ES-I3 (cell line): ENCODE results near the gene SYT7.
A peak's percentile ranks its signal among the peaks of the same experiment; 100 is the strongest.

Source experiments
- H3K36me3 ChIP-seq: 2 replicates; pipeline ENCODE4 v1.6.1; 2013; ENCODE audit warnings: mild to moderate bottlenecking, low read length, control low read depth, moderate library complexity; ENCODE audit not compliant: insufficient read depth
- H3K4me1 ChIP-seq: 2 replicates; pipeline ENCODE4 v1.6.1; 2013; ENCODE audit warnings: mild to moderate bottlenecking, control low read depth, low read length; ENCODE audit not compliant: insufficient read depth
- H3K9ac ChIP-seq: 2 replicates; pipeline ENCODE4 v1.6.1; 2013; ENCODE audit warnings: low read depth, mild to moderate bottlenecking, low read length, moderate library complexity
- H3K9me3 ChIP-seq: 2 replicates; pipeline ENCODE4 v1.6.1; 2013; ENCODE audit warnings: mild to moderate bottlenecking, low read length, moderate library complexity; ENCODE audit not compliant: control insufficient read depth, insufficient read depth

Gene SYT7

DNA sequence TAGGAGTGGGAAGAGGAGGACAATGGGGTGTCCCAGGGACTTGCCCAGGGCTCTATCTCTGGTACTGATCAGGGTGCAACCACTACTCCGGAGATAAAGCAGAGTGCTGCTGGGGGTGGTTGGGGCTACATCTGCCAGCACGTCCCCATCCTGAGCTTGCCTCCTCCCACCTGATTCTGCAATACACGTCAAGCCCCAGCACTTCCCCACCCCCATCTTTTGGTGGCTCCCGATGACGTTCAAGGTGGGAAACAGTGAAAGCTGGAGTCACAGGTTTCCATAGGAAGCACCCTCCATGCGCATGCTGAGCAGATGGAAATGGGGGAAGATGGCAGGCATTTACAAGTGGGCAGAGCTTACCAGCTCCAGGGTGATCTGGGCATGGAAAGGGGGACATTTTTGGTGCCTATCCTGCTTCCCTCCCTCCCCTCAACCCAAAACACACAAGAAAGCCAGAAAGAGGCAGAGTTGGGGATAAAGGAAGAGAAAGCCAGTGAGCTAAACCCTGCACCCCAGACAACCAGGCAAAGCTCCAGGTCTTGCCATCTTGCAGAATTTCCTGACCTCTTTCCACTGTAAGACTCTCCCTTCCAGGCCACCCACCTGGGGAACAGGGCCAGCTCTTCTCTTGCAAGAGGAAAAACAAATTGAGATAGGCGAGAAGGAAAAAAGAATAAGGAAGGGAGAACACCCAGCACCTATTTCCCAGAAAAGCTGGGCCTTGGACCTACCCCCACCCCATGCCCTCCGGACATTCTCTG lies 15.8 kb downstream of the SYT7 start:
- Histone ChIP-seq H3K9me3 (no peaks in the 10 kb centered on the region), H3K36me3 (no peaks in the 10 kb centered on the region), H3K9ac (no peak overlapping the region), H3K4me1 (peaks cover 11% of the 10 kb centered on the region; the same call in 1 of the 2 replicates)

DNA sequence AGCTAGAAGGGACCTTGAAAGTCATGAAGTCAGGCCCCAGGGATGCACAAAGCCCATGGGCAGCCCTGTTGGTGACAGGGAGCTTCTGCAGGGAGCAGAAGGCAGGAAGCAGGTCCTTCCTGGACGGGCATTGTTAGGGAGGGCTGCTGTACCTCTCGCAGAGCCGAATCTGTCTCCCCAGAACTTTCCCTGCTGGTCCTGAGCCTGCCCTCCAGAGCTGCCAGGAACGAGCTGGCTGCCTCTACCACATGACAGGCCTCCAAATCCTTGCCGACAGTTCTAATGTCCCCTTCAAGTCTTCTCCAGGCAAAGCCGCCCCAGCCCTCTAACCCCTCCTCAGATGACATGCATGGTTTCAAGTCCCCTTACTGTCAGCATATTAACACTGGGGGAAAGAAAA lies 20.1 kb downstream of the SYT7 start:
- no peak overlapping the region for H3K9ac ChIP-seq
- 0 out of 2 replicates have a peak, but pooled peaks cover 6% of the 10 kb centered on the region for H3K4me1 ChIP-seq
- H3K9me3 ChIP-seq, result no peaks in the 10 kb centered on the region
- no peaks in the 10 kb centered on the region for H3K36me3 ChIP-seq

DNA sequence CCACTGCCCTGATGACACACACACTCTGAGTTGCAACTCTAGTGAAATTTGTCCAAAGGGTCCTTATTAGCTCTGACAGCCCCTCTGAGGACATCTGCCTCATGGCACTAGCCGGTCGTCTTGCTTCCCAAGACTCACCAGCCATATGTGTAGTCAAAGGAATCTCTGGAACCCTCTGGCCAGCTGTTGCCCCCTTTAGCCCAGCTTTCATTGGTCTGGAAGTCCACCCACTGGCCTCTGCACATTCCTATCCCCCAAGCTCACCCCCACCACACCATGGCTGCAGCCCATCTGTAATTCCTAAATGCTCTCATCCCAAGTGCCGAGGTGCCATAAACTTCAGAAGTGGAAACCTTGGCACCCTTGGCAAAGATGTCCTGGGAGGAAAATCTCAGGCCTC lies 24.3 kb downstream of the SYT7 start:
- H3K4me1 ChIP-seq, result peaks cover 14% of the 10 kb centered on the region; the same call in 1 of the 2 replicates

DNA sequence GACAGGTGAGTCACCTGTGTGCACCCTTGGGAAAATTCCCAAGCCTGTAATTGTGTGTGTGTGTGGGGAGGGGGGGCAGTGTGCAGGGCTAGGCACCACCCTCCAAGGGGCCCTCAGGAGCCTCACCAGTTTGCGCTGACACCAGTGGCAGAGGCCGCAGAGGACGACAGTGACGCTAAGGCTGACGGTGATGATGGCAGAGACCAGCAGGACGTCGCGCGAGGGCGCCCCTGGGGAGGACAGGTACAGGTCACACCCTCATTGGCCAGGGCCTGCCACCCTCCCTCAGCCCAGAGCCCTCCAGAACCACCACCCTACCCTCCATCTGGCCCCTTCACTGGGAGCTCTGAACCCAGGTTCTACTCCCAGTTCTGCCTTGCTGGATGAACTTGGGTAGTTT lies 24.9 kb downstream of the SYT7 start:
- no peak overlapping the region for H3K9ac ChIP-seq
- H3K4me1 ChIP-seq, result peaks cover 14% of the 10 kb centered on the region; the same call in 1 of the 2 replicates
- no peaks in the 10 kb centered on the region for H3K36me3 ChIP-seq
- no peaks in the 10 kb centered on the region for H3K9me3 ChIP-seq

More for the DNA sequence above, 24.3 kb downstream of the SYT7 start:
- no peaks in the 10 kb centered on the region for H3K36me3 ChIP-seq
- H3K9ac ChIP-seq, result no peak overlapping the region
- H3K9me3 ChIP-seq, result no peaks in the 10 kb centered on the region

DNA sequence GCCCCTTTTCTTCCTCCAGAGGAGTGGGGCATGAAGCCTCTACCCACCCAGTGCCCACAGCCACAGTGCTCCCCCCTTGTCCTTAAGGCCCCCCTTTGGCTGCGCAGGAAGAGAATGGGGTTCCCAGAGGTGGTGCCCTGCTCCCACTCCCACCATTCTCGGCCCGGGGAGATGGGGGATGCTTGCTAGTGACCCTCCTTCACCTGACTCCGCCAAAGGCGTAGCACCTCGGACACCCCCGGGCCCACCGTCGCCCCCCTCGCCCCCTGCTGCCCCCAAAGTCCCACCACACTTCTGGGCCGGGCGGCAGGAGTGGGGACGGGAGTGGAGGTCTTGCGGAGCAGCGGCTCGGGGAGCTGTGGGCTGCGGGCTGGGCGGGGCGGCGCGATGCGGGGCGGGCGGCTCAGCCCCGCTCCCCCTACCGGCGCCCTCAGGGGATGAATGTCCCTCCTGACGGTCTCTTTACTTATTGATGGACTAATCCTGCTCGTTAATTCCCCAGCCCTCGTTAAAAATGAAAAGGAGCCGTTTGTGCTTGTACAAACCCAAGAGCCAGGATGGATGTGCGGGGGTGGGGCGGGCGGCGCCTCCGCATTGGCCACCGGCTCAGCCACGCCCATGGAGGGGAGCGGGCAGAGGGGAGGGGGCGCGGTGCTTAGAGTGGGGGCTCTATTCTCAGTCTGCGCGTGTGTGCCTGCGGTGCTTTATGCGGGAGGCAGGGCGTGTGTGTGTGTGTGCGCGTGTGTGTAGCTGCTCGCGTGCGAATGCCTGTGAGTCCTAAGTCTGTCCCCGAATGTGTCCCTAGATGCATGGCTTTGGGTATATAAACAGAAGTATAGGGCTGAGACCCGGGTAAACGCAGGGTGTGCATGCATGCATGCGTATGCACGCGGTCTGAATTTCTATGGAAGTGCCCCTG lies 25.6 kb downstream of the SYT7 start:
- Histone ChIP-seq H3K36me3 (no peaks in the 10 kb centered on the region), H3K9ac (peak overlapping the region; percentile 37), H3K9me3 (no peaks in the 10 kb centered on the region), H3K4me1 (peaks cover 14% of the 10 kb centered on the region; the same call in 1 of the 2 replicates)

DNA sequence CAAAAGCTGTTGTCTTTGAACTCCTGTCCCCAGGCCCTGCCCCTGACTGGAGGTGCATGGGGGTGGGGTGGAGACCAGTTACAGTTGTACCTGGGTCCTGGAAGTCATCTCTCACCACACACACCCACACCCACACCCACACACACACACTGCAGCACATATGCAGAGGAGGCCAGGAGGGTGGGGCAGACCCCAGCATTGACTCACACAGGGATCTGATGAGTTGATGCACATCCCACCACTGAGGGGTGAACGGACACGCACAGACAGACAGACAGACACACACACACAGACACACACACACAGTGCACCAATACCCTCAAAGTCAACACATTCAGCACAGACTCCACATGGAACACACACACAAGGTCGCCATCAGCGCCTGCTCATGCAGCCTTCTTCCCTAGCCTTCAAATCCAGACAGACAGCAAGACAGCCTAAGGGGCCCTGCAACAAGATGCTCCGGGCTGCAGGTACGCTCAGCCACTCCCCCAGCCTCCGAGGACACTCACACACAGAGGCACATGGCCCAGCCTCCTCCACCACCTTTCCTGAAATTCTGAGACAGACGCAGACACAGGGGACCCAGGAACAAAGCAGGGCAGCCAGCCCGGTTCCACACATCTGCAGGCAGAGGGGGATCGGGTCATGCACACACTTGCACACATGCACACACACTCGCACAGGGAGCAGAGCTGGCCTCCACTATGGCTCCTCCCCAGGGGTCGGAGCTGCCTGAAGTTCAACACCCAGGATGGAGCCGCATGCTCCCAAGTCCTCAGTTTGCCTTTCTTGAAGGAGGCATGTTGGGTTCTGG lies 26.5 kb downstream of the SYT7 start:
- H3K4me1 ChIP-seq, result peaks cover 14% of the 10 kb centered on the region; the same call in 1 of the 2 replicates
- no peaks in the 10 kb centered on the region for H3K9me3 ChIP-seq
- H3K9ac ChIP-seq, result no peak overlapping the region
- no peaks in the 10 kb centered on the region for H3K36me3 ChIP-seq

DNA sequence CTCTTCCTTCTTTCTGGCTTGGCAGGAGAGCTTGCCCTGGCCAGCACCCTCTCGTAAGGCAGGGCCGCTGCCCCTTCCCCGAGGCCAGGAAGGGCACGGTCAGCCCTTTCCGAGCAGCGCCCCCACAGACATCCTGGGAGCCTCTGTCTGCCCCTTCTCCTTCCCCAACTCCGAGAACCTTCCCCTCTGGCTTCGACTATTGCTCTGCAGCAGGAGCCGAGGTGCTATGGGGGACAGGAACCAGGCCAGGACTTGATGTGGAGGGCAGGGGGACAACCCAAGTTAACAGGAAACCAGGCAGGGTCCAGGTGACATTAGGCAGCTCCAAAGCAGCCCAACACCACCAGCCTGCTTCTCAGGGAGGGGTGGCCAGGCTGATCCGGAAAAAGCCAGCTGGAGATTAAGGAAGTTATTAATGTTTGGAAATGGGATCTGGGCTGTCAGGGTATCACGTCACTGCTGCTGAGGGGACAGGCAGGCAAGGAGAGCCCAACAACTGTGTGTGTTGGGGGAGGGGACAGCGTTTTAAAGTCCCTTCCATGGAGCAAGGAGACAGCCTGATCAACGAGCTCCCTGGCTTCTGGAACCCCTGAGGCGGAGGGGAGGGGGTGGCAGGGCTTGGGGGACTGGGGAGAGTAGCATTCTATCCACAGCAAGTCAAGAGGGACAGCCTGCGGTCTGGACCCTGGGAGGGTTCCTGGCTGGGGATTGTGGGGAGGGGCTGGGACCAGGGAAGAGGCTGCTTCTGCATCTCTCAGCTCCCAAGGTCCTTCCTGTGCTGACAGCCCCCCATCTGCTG lies 27.3 kb downstream of the SYT7 start:
- Histone ChIP-seq H3K9me3 (no peaks in the 10 kb centered on the region), H3K4me1 (peaks cover 14% of the 10 kb centered on the region; the same call in 1 of the 2 replicates), H3K36me3 (no peaks in the 10 kb centered on the region), H3K9ac (no peak overlapping the region)

DNA sequence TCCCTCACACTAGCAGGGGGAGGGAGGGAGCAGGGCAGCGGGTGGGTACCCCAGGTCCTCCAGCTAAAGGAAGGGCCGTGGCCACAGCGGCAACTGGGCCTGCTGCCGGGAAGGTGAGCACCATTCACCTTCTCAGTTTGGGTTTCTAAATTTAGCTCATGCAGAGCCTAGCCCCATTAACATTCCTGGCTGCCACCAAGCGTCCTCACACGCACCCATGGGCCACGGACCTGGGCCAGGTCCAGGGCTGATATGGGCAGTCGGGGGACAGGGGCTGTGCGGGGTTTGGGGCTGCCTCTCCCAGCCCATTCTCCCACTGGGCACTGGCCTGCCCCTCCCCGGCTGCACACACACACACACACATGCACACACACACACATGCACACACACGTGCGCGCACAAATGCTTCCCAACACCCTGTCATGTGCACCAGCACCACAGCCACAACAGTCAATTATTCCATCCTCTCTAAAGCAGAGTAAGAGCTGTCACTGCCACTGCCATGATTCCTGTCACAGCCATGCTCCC lies 28.7 kb downstream of the SYT7 start:
- peaks cover 14% of the 10 kb centered on the region; the same call in 1 of the 2 replicates for H3K4me1 ChIP-seq
- H3K9me3 ChIP-seq, result no peaks in the 10 kb centered on the region
- no peaks in the 10 kb centered on the region for H3K36me3 ChIP-seq
- H3K9ac ChIP-seq, result no peak overlapping the region

DNA sequence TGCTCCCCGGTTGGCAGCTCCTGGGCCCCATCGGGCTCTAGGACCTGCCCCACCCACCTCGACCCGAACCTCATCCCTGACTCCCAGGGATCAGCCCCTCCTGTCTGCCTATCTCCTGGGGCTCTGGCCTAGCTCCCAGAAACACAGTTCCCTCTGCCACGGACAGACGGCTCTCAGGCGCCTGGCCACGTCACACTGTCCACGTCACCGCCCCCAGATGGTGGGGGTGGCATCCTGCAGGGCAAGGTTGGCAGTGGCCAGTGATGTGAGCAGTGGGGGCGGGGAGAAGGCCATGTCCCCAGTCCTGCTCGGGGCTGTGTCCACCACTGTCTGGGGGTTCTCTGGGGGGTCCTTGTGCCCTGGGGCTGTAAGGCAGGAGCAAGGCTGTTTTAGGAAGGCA lies 29.2 kb downstream of the SYT7 start:
- no peak overlapping the region for H3K9ac ChIP-seq

DNA sequence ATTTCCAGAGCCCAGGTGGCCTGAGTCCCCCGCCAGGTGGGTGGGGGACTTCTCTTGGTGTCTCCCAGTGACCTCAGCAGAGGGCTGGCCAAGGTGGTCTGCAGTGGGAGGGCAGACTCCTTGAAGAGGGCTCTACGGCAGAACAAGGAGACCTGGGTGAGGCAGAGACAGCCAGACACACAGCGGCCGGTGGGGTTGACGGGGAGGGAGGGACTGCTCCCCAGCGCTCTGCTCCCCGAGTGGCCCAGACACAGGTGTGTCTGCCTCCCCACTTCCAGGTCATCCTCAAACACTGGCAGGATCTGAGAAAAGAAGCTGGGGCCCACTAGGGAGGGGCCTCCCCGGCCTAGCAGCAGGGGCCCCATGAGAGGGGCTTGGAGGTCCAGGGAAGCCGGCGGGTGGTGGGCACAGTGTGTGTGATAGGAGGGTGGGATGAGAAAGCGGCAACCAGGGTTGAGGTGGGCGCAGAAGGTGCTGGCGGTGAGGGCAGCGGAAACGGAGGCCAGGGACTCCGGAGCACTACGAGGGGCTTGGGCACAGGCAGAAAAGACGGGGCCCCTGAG lies 30.1 kb downstream of the SYT7 start:
- Histone ChIP-seq H3K36me3 (no peaks in the 10 kb centered on the region), H3K9me3 (no peaks in the 10 kb centered on the region), H3K4me1 (peaks cover 8% of the 10 kb centered on the region; the same call in 1 of the 2 replicates), H3K9ac (no peak overlapping the region)

More for the DNA sequence above, 29.2 kb downstream of the SYT7 start:
- H3K36me3 ChIP-seq, result no peaks in the 10 kb centered on the region
- H3K9me3 ChIP-seq, result no peaks in the 10 kb centered on the region
- H3K4me1 ChIP-seq, result peaks cover 8% of the 10 kb centered on the region; the same call in 1 of the 2 replicates

DNA sequence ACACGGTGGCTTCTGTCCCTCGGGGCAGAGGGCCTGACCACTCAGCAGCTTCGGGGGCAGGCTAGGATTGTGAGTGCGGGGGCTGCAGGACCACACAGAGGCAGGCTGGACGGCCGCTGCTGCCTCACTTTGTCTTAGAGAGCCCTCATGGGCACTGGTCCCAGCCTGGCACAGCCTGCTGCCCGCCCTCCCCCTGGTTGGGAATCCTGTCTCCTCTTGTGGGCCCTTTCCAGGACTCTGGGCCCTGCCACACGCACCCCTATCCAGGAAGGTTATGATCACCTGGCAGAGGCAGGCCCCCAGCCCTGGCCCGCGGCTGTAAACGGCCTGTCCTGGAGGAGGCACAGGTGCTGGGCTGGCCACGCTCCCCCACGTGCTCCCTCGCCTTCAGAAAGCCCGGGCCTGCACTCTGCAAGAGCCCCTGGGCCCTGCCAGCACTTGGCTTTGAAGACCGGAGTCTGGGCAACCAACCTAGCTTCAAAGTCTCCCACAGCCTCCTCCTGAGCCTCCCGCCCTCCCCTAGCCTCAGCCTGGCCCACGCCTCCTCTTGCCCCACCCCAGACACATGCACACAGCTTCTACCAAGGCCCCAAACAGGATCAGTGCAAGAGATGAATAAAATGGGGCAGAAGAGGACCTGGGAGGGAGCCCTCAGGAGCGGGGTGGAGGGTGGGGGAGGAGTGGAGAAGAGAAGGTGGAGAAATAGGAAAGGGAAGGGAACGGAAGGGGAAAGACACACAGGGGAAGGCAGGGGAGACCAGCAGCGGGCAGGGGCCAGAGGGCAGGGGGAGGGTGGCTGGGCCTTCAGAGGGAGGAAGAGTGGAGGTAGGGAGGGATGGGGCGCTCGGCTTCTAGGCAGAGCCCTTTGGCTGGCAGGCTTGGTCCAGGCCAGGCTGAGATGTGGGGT lies 31.0 kb downstream of the SYT7 start:
- H3K36me3 ChIP-seq, result no peaks in the 10 kb centered on the region
- no peaks in the 10 kb centered on the region for H3K9me3 ChIP-seq
- no peak overlapping the region for H3K9ac ChIP-seq
- peaks cover 8% of the 10 kb centered on the region; the same call in 1 of the 2 replicates for H3K4me1 ChIP-seq

DNA sequence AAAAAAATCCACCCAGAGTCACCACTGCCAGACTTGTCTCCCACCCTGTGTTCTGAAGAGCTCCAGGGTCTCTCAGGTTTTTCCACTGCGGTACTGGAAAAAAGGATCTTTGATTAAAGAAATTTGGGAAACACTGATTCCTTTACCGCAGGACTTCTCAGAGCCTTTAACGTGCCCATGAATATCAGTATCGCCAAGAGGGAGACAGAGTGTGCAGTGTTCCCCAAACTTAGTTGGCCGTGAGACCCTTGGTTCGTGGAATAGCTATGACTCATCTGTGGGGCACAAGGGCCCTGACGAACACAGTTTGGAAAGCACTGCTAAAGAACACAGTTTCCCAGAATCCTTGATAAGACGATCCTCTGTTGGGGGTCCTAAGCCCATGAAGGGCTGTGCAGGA lies 31.7 kb downstream of the SYT7 start:
- Histone ChIP-seq H3K36me3 (no peaks in the 10 kb centered on the region), H3K9me3 (no peaks in the 10 kb centered on the region), H3K4me1 (peaks cover 8% of the 10 kb centered on the region; the same call in 1 of the 2 replicates), H3K9ac (no peak overlapping the region)
